Measurements from ENCODE around the gene RELB. TPM values are rescaled to one million over a fixed set of nuclear protein-coding genes. Genes with fewer than 3 reads are reported as not detected.

RELB gene
- total and polyA plus RNA-seq, 9 of the 15 experiments (the other 6 are each of a cell fraction or from before 2014, with no cell fraction given), result 0.15 to 1.1 (median 0.28) TPM; not detected in 2

- no peaks in the 10 kb centered on the region for H3K9me3 ChIP-seq (replicated peaks; ENCODE audit: control insufficient read depth, insufficient read depth, low read depth, low read length)
- WGBS (ENCODE audit: insufficient coverage, low coverage, missing lambda C conversion rate), result 95% methylated on average over 5 of the region's 8 CpGs
- intact Hi-C loops (cut with micrococcal nuclease) (no loop called here), in situ Hi-C loops (cut with MboI) (no loop called here)
- H4K20me1 ChIP-seq (replicated peaks; ENCODE audit: control insufficient read depth, insufficient read depth, low read length), result peaks cover 11% of the 10 kb centered on the region
- ATAC-seq (no peak), FAIRE-seq (no peak), DNase-seq (ENCODE audit: extremely low read depth in 1 of 4, low spot score in 3 of 4) (no peak)
- ChIA-PET CTCF (ENCODE audit: low intra/inter-chr PET ratio) (no interaction called here), POLR2A (no interaction called here)
- H3K27me3 ChIP-seq (ENCODE audit: control insufficient read depth in 2 of 2, insufficient read depth in 2 of 2, low read length in 2 of 2), result no peaks in the 10 kb centered on the region
- TF ChIP-seq EWSR1 (IDR thresholded peaks at IDR 0.05; ENCODE audit: borderline replicate concordance, low read depth, partially characterized antibody) (no peak), ZNF740 (CRISPR knock-in tag; IDR thresholded peaks at IDR 0.05) (no peak), ZNF740 (tag; IDR thresholded peaks at IDR 0.05) (no peak), GTF3C2 (IDR thresholded peaks at IDR 0.05; ENCODE audit: borderline replicate concordance, extremely low read depth, insufficient read length) (no peak), BRF2 (IDR thresholded peaks at IDR 0.05; ENCODE audit: borderline replicate concordance, insufficient read depth, insufficient read length) (no peak), ZNF143 (CRISPR knock-in tag; IDR thresholded peaks at IDR 0.05) (no peak), ARHGAP35 (IDR thresholded peaks at IDR 0.05; ENCODE audit: partially characterized antibody) (no peak), DMBX1 (CRISPR knock-in tag; IDR thresholded peaks at IDR 0.05; ENCODE audit: borderline replicate concordance) (no peak), SRSF9 (IDR thresholded peaks at IDR 0.05; ENCODE audit: borderline replicate concordance, low read depth, low read length) (no peak), KAT2B (IDR thresholded peaks at IDR 0.05; ENCODE audit: low read depth, low read length) (no peak), ZNF12 (CRISPR knock-in tag; IDR thresholded peaks at IDR 0.05) (no peak), ZKSCAN1 (IDR thresholded peaks at IDR 0.05; ENCODE audit: low read depth, low read length) (no peak)
- BruUV-seq (replicated peaks), result no TSS peak
- no peak overlapping the region for H3K4me2 ChIP-seq (ENCODE audit: insufficient read depth, low read length)
- H3K4me1 ChIP-seq (replicated peaks in 1 of 2; ENCODE audit: control insufficient read depth in 2 of 2, insufficient read depth in 2 of 2, low read length in 2 of 2), result peaks cover 6 to 13% of the 10 kb centered on the region in 2 experiments; a peak in 4 of 5 replicates
- peaks cover 67% of the 10 kb centered on the region; the same call in 2 of the 3 replicates for H3K36me3 ChIP-seq (ENCODE audit: control insufficient read depth, insufficient read depth, low read length)
- H3K9ac ChIP-seq (ENCODE audit: insufficient read depth in 1 of 2, low read depth in 2 of 2, low read length in 2 of 2), result no peak overlapping the region
- peaks cover 5% of the 10 kb centered on the region for H3K9me1 ChIP-seq (ENCODE audit: control insufficient read depth, insufficient read depth, low read length)
- peaks cover 46% of the 10 kb centered on the region for H3K79me2 ChIP-seq (ENCODE audit: control insufficient read depth, insufficient read depth, low read length)
- no peak overlapping the region for H3K27ac ChIP-seq (ENCODE audit: extremely low read depth, low read depth, low read length)
- no peak overlapping the region for H2AFZ ChIP-seq (ENCODE audit: low read depth, low read length)
- no peak overlapping the region for H3K4me3 ChIP-seq
These were observed 39.4 kb upstream of the RELB start for GRCh38 chr19:44961821-44962220.

Measured in K562 (cell line).